ENCODE results near the gene EAF2. TPM values are rescaled to one million over a fixed set of nuclear protein-coding genes. Genes with fewer than 3 reads are reported as not detected.

Gene EAF2
- total and polyA plus RNA-seq, 4 experiments from 2014 or later: 5.7 to 21.2 (median 8.8) TPM

DNA sequence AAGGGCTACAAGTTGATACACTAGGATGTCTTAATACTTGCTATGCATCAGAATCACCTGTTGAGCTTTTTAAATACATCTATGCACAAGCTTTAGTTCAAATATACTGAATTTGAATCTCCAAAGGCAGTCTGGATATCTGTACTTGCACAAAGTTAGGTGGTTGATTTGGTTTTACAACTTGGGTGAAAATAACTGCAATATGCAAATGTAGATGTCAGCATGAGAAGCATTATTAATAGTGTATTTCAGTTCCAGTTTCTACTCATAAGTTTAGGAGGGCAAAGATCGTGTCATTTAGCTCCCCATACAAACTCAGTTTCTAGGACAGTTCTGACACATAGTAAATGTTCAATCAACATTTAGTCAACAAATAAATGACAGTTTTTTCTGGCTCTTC lies 25.8 kb upstream of the EAF2 start:
- Histone ChIP-seq H3K27me3 (ENCODE audit: insufficient read depth, low read length) (no peaks in the 10 kb centered on the region), H3K36me3 (ENCODE audit: insufficient read depth, low read length) (peaks cover 30% of the 10 kb centered on the region), H3K4me1 (ENCODE audit: insufficient read depth, low read length) (no peaks in the 10 kb centered on the region), H3K9me3 (ENCODE audit: control insufficient read depth in 1 of 2, low read length in 2 of 2) (no peaks in the 10 kb centered on the region), H3K27ac (ENCODE audit: low read depth, low read length) (no peak overlapping the region), H3K4me3 (ENCODE audit: low read length in 2 of 2) (no peak overlapping the region)
- intact Hi-C loops (cut with micrococcal nuclease): no loop called here
- peaks cover 59 to 74% of the 10 kb centered on the region in 2 donors for H3K36me3 Mint-ChIP-seq
- DNase-seq: no peak
- CTCF ChIA-PET (ENCODE audit: partially characterized antibody): no interaction called here
- no peaks in the 10 kb centered on the region for H3K27me3 Mint-ChIP-seq
- no peak overlapping the region for H3K4me3 Mint-ChIP-seq
- H3K4me1 Mint-ChIP-seq: peaks cover 11 to 15% (median 12%) of the 10 kb centered on the region in 4 donors
- POLR2A ChIA-PET (ENCODE audit: partially characterized antibody): no interaction called here
- H3K27ac Mint-ChIP-seq: peak overlapping the region in 1 of 7 donors; percentile 38
- no peaks in the 10 kb centered on the region for H3K9me3 Mint-ChIP-seq

DNA sequence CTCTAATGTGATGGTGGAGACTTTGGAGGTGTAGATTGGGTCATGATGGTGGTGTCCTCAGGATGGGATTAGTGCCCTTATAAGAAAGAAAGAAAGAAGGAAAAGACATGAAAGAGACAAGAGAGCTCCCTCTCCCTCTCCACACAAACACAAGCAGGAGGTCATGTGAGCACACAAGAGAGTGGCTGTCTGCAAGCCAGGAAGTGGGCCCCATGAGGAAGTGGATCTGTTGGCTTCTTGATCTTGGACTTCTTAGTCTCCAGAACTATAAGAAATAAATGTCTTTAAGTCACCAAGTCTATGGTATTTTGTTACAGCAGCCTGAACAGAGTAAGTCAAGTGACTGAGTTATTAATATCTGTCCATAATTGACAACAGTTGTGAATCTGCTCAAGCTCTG lies 17.3 kb upstream of the EAF2 start:
- peaks cover 4% of the 10 kb centered on the region for H3K36me3 ChIP-seq (ENCODE audit: insufficient read depth, low read length)
- ChIA-PET POLR2A (ENCODE audit: partially characterized antibody) (no interaction called here), CTCF (ENCODE audit: partially characterized antibody) (no interaction called here)
- H3K9me3 ChIP-seq (ENCODE audit: control insufficient read depth in 1 of 2, low read length in 2 of 2): no peaks in the 10 kb centered on the region
- no peak overlapping the region for H3K27ac ChIP-seq (ENCODE audit: low read depth, low read length)
- H3K27me3 Mint-ChIP-seq: no peaks in the 10 kb centered on the region
- H3K4me3 ChIP-seq (ENCODE audit: low read length in 2 of 2): no peak overlapping the region
- H3K4me3 Mint-ChIP-seq: no peak overlapping the region
- no peak for DNase-seq
- peaks cover 8% of the 10 kb centered on the region for H3K4me1 ChIP-seq (ENCODE audit: insufficient read depth, low read length)
- H3K4me1 Mint-ChIP-seq: peaks cover 47 to 73% (median 60%) of the 10 kb centered on the region in 4 donors
- H3K36me3 Mint-ChIP-seq: peaks cover 69 to 83% of the 10 kb centered on the region in 2 donors
- H3K27ac Mint-ChIP-seq: no peak overlapping the region
- intact Hi-C loops (cut with micrococcal nuclease): no loop called here
- H3K27me3 ChIP-seq (ENCODE audit: insufficient read depth, low read length): no peaks in the 10 kb centered on the region
- peaks cover 0 to 7% (median 3%) of the 10 kb centered on the region in 8 donors for H3K9me3 Mint-ChIP-seq

DNA sequence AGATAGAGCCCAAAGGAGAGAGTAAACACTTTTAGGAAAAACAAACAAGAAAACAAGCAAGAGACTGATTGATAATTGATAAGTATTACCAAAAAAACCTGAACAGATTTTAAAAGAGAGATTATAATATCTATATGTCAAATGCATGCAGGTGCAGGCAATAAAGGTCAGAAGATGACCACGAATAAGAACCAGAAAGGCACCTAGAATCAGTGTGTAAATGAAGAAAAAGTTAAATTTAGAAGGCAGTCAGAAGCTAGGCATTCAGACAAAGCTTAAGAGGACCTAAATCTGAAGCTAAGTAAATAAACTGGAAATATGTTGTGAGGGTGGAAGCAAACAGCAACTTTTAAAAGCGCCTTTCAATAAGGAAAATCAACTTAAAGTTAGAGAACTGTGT lies 16.4 kb upstream of the EAF2 start:
- Histone ChIP-seq H3K4me3 (ENCODE audit: low read length in 2 of 2) (no peak overlapping the region), H3K4me1 (ENCODE audit: insufficient read depth, low read length) (peaks cover 8% of the 10 kb centered on the region), H3K9me3 (ENCODE audit: control insufficient read depth in 1 of 2, low read length in 2 of 2) (peaks cover 0 to 6% of the 10 kb centered on the region in 2 donors), H3K27me3 (ENCODE audit: insufficient read depth, low read length) (no peaks in the 10 kb centered on the region), H3K36me3 (ENCODE audit: insufficient read depth, low read length) (peaks cover 10% of the 10 kb centered on the region), H3K27ac (ENCODE audit: low read depth, low read length) (no peak overlapping the region)
- H3K4me1 Mint-ChIP-seq: peaks cover 46 to 69% (median 59%) of the 10 kb centered on the region in 4 donors
- no peaks in the 10 kb centered on the region for H3K27me3 Mint-ChIP-seq
- peaks cover 77 to 83% of the 10 kb centered on the region in 2 donors for H3K36me3 Mint-ChIP-seq
- POLR2A ChIA-PET (ENCODE audit: partially characterized antibody): no interaction called here
- H3K4me3 Mint-ChIP-seq: no peak overlapping the region
- CTCF ChIA-PET (ENCODE audit: partially characterized antibody): no interaction called here
- peaks cover 2 to 14% (median 10%) of the 10 kb centered on the region in 8 donors for H3K9me3 Mint-ChIP-seq
- intact Hi-C loops (cut with micrococcal nuclease): no loop called here
- peak overlapping the region in 2 of 7 donors; percentile 3 to 19 for H3K27ac Mint-ChIP-seq
- DNase-seq: no peak

DNA sequence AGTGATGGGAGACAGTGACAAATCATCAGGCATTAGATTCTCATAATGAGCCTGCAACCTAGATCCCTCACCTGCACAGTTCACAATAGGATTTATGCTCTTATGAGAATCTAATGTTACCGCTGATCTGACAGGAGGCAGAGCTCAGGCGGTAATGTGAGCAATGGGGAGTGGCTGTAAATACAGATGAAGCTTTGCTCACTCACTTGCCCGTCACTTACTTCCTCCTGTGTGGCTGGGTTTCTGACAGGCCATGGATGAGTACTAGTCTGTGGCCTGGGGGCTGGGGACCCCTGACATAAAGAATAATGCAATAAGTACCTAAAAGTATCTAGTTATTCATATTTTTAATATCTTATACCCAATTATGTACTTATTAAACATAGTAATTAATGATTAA lies 15.8 kb upstream of the EAF2 start:
- POLR2A ChIA-PET (ENCODE audit: partially characterized antibody): no interaction called here

DNA sequence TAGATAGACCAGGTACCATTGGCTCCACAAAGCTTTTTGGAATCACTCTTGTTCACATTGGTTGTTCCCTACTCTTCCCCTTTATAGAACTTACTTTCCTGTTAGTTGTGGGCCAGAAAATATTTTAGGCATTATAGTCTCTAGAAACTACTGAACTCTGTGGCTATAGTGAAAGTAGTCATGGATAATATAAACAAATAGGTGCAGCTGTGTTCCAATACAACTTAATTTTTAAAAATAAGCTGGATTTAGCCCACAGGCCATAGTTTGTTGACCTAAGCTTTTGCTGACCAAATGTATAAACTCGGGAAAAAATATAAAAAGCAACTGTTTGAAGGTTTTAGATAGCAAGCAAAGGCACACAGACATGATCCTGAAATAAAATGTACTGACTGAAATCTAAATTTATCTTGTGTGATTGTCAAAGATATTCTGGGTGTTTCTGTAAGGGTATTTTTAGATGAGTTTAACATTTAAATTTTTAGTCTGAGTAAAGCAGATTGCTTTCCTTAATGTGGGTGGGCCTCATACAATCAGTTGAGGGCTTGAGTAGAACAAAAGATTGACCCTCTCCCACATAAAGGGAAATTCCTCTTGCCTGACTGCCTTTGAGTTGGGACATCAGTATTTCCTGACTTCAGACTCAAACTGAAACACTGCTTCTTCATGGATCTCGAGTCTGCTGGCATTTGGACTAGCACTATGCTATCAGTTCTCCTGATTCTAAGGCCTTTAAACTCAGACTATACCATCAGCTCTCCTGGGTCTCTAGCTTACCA lies 13.4 kb upstream of the EAF2 start:
- H3K4me1 Mint-ChIP-seq: peaks cover 29 to 51% (median 35%) of the 10 kb centered on the region in 4 donors
- peaks cover 35% of the 10 kb centered on the region for H3K36me3 ChIP-seq (ENCODE audit: insufficient read depth, low read length)
- peaks cover 74 to 81% of the 10 kb centered on the region in 2 donors for H3K36me3 Mint-ChIP-seq
- H3K4me3 Mint-ChIP-seq: no peak overlapping the region
- CTCF ChIA-PET (ENCODE audit: partially characterized antibody): no interaction called here
- intact Hi-C loops (cut with micrococcal nuclease): no loop called here
- no peak for DNase-seq
- H3K27ac Mint-ChIP-seq: no peak overlapping the region
- POLR2A ChIA-PET (ENCODE audit: partially characterized antibody): no interaction called here
- peaks cover 0 to 6% of the 10 kb centered on the region in 2 donors for H3K9me3 ChIP-seq (ENCODE audit: control insufficient read depth in 1 of 2, low read length in 2 of 2)
- no peak overlapping the region for H3K27ac ChIP-seq (ENCODE audit: low read depth, low read length)
- H3K27me3 Mint-ChIP-seq: no peaks in the 10 kb centered on the region
- no peaks in the 10 kb centered on the region for H3K27me3 ChIP-seq (ENCODE audit: insufficient read depth, low read length)
- H3K4me3 ChIP-seq (ENCODE audit: low read length in 2 of 2): no peak overlapping the region
- peaks cover 8% of the 10 kb centered on the region for H3K4me1 ChIP-seq (ENCODE audit: insufficient read depth, low read length)
- H3K9me3 Mint-ChIP-seq: peaks cover 0 to 14% (median 10%) of the 10 kb centered on the region in 8 donors

More for the DNA sequence above, 15.8 kb upstream of the EAF2 start:
- Histone ChIP-seq H3K27me3 (ENCODE audit: insufficient read depth, low read length) (no peaks in the 10 kb centered on the region), H3K27ac (ENCODE audit: low read depth, low read length) (no peak overlapping the region), H3K4me3 (ENCODE audit: low read length in 2 of 2) (no peak overlapping the region), H3K36me3 (ENCODE audit: insufficient read depth, low read length) (peaks cover 15% of the 10 kb centered on the region), H3K9me3 (ENCODE audit: control insufficient read depth in 1 of 2, low read length in 2 of 2) (peaks cover 0 to 6% of the 10 kb centered on the region in 2 donors), H3K4me1 (ENCODE audit: insufficient read depth, low read length) (peaks cover 8% of the 10 kb centered on the region)
- no peak for DNase-seq
- H3K27me3 Mint-ChIP-seq: no peaks in the 10 kb centered on the region
- H3K27ac Mint-ChIP-seq: peak overlapping the region in 1 of 7 donors; percentile 25
- H3K9me3 Mint-ChIP-seq: peaks cover 2 to 14% (median 10%) of the 10 kb centered on the region in 8 donors
- intact Hi-C loops (cut with micrococcal nuclease): no loop called here
- H3K36me3 Mint-ChIP-seq: peaks cover 77 to 82% of the 10 kb centered on the region in 2 donors
- no peak overlapping the region for H3K4me3 Mint-ChIP-seq
- peaks cover 39 to 63% (median 53%) of the 10 kb centered on the region in 4 donors for H3K4me1 Mint-ChIP-seq
- CTCF ChIA-PET (ENCODE audit: partially characterized antibody): no interaction called here

DNA sequence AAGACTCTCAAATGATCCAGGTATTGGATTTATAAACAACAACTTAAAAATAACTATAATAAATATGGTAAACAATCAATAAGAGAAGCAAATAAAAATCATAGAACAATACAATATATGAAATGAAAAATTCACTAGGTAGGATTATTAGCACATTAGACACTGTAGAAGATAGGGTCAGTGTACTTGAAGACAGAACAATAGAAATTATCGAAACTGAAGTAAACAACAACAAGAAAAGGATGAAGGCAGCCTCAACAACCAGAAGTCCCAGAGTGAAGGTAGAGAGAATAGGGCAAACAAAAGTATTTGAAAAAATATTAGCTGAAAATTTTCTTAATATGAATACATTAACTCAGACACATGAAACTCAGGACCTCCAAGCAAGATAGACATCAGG lies 12.0 kb upstream of the EAF2 start:
- H3K27me3 ChIP-seq (ENCODE audit: insufficient read depth, low read length): no peaks in the 10 kb centered on the region
- ChIA-PET CTCF (ENCODE audit: partially characterized antibody) (no interaction called here), POLR2A (ENCODE audit: partially characterized antibody) (no interaction called here)
- H3K27me3 Mint-ChIP-seq: no peaks in the 10 kb centered on the region
- H3K4me1 ChIP-seq (ENCODE audit: insufficient read depth, low read length): peaks cover 4% of the 10 kb centered on the region
- H3K4me1 Mint-ChIP-seq: peaks cover 21 to 40% (median 27%) of the 10 kb centered on the region in 4 donors
- H3K27ac Mint-ChIP-seq: no peak overlapping the region
- peaks cover 76 to 83% of the 10 kb centered on the region in 2 donors for H3K36me3 Mint-ChIP-seq
- no peak for DNase-seq
- intact Hi-C loops (cut with micrococcal nuclease): no loop called here
- H3K9me3 Mint-ChIP-seq: peaks cover 0 to 9% (median 6%) of the 10 kb centered on the region in 8 donors
- no peak overlapping the region for H3K4me3 ChIP-seq (ENCODE audit: low read length in 2 of 2)
- no peak overlapping the region for H3K27ac ChIP-seq (ENCODE audit: low read depth, low read length)
- H3K9me3 ChIP-seq (ENCODE audit: control insufficient read depth in 1 of 2, low read length in 2 of 2): peaks cover 0 to 6% of the 10 kb centered on the region in 2 donors
- peaks cover 45% of the 10 kb centered on the region for H3K36me3 ChIP-seq (ENCODE audit: insufficient read depth, low read length)
- no peak overlapping the region for H3K4me3 Mint-ChIP-seq

DNA sequence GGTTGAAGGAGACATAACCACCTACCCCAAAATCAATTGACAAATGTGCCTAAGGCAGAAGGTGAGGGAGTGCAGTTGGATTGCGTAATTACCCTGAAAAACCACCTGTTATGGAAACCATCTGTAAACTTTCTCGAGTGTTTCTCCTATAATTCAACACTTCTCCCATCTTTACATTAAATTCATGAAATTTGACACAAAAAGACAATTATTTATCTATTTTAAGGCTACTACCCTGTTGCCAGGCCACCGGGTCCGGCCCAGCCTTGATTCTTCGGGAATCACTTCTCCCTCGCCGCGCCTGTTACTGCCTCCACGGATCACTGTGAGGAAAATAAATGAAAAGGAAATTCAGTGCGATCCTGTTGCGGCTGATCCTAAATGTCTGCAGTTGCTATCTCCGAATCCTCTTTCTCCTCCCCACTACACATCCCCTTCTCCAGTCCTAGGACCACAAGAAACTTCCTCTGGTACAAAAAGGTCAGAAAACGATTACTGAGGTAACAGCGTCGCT lies 795 bp upstream of the EAF2 start:
- DNase-seq: peak in 4 of 5 donors; percentile 9 to 40 (median 18)
- Mint-ChIP-seq H3K36me3 (peaks cover 8 to 31% of the 10 kb centered on the region in 2 donors), H3K4me1 (peaks cover 37 to 57% (median 46%) of the 10 kb centered on the region in 4 donors), H3K27ac (peak overlapping the region; percentile 77 to 98 (median 94)), H3K4me3 (peak overlapping the region; percentile 92 to 98 (median 94)), H3K27me3 (no peaks in the 10 kb centered on the region), H3K9me3 (no peaks in the 10 kb centered on the region)
- Histone ChIP-seq H3K36me3 (ENCODE audit: insufficient read depth, low read length) (peaks cover 6% of the 10 kb centered on the region), H3K27me3 (ENCODE audit: insufficient read depth, low read length) (no peaks in the 10 kb centered on the region), H3K4me1 (ENCODE audit: insufficient read depth, low read length) (peaks cover 30% of the 10 kb centered on the region), H3K27ac (ENCODE audit: low read depth, low read length) (peak overlapping the region; percentile 84), H3K4me3 (ENCODE audit: low read length in 2 of 2) (peak overlapping the region; percentile 83 to 96), H3K9me3 (ENCODE audit: control insufficient read depth in 1 of 2, low read length in 2 of 2) (no peaks in the 10 kb centered on the region)
- ChIA-PET CTCF (ENCODE audit: partially characterized antibody) (no interaction called here), POLR2A (ENCODE audit: partially characterized antibody) (interaction anchor here (1.2 to 1.5 kb wide), 6 partner anchors 8 to 681 kb away, joined by 3 to 6 read pairs (median 4); partner anchors contain the start of genes GOLGB1, KPNA1 and POLQ)
- intact Hi-C loops (cut with micrococcal nuclease): loop anchor here (10.0 kb wide), 4 partner anchors 551 to 1739 kb away; partner anchors contain the start of genes FAM162A, GSK3B, HSPBAP1 and KPNA1

Measured in CD4-positive, alpha-beta memory T cell (primary cell).